OCI-LY3 (cell line): ENCODE data around the gene SH3GL3.

Experiments used
- H2AFZ ChIP-seq: fragments of 200-600, 300-600 bp; shearing (Covaris generic); 2 replicates; pipeline ENCODE4 v1.6.0; 2014; ENCODE audit warnings: antibody characterized with exemption, low read depth, low read length
- H3K27ac ChIP-seq: fragments of 200-600, 300-600 bp; sonication (generic); 2 replicates; pipeline ENCODE4 v1.5.1; 2014; ENCODE audit warnings: mild to moderate bottlenecking, low read length, moderate library complexity, mixed read lengths
- H3K27me3 ChIP-seq: fragments of 200-600, 300-600 bp; sonication (generic); 2 replicates; pipeline ENCODE4 v1.6.1; 2014; ENCODE audit warnings: low read depth, low read length, mixed read lengths
- H3K36me3 ChIP-seq: fragments of 200-600, 300-600 bp; sonication (generic); replicated peaks from 2 replicates; pipeline ENCODE3; 2014; ENCODE audit warnings: low read depth, low read length, mixed read lengths
- H3K4me1 ChIP-seq: fragments of 300-600, 200-600 bp; sonication (generic); 2 replicates; pipeline ENCODE4 v1.6.1; 2014; ENCODE audit warnings: low read length, mixed read lengths
- H3K4me2 ChIP-seq: fragments of 200-600, 300-600 bp; sonication (generic); 2 replicates; pipeline ENCODE4 v1.6.1; 2014; ENCODE audit warnings: low read length, mixed read lengths
- H3K4me3 ChIP-seq: fragments of 300-600, 200-600 bp; sonication (generic); 2 replicates; pipeline ENCODE4 v1.5.1; 2014; ENCODE audit warnings: antibody characterized with exemption, mild to moderate bottlenecking, low read length, moderate library complexity
- H3K79me2 ChIP-seq: fragments of 300-600, 200-600 bp; shearing (Covaris generic); 2 replicates; pipeline ENCODE4 v1.6.1; 2014; ENCODE audit warnings: mild to moderate bottlenecking, low read length, mixed read lengths
- H3K9ac ChIP-seq: fragments of 300-600, 200-600 bp; shearing (Covaris generic); 2 replicates; pipeline ENCODE4 v1.6.0; 2014; ENCODE audit warnings: mild to moderate bottlenecking, low read length, moderate library complexity
- H3K9me3 ChIP-seq: fragments of 200-600, 300-600 bp; shearing (Covaris generic); 2 replicates; pipeline ENCODE4 v1.6.1; 2014; ENCODE audit warnings: low read length, mixed read lengths; ENCODE audit not compliant: insufficient read depth
- H4K20me1 ChIP-seq: fragments of 200-600, 300-600 bp; sonication (generic); 2 replicates; pipeline ENCODE4 v1.6.1; 2016; ENCODE audit warnings: low read length, mixed read lengths; ENCODE audit not compliant: insufficient read depth
- CTCF ChIP-seq: fragments of 200-600, 300-600 bp; sonication (generic); IDR thresholded peaks from 2 replicates; pipeline ENCODE4 v1.5.1; 2014; ENCODE audit warnings: antibody characterized with exemption, low read length, low read depth
- EZH2phosphoT487 ChIP-seq: fragments of 200-600 bp; shearing (Covaris generic); IDR thresholded peaks from 2 replicates; pipeline ENCODE4 v1.6.1; 2018; ENCODE audit warnings: antibody characterized with exemption, mixed run types, low read depth

Gene SH3GL3

GRCh38 chr15:83554558-83554957 is 107.4 kb downstream of the SH3GL3 start:
- Histone ChIP-seq H3K27ac (no peak overlapping the region), H2AFZ (no peak overlapping the region), H3K9ac (no peak overlapping the region), H4K20me1 (no peaks in the 10 kb centered on the region), H3K9me3 (no peaks in the 10 kb centered on the region), H3K4me3 (no peak overlapping the region), H3K79me2 (no peaks in the 10 kb centered on the region), H3K27me3 (peaks cover 34% of the 10 kb centered on the region), H3K4me1 (no peaks in the 10 kb centered on the region), H3K36me3 (no peaks in the 10 kb centered on the region), H3K4me2 (no peak overlapping the region)
- TF ChIP-seq EZH2phosphoT487 (no peak), CTCF (no peak)

- Histone ChIP-seq H4K20me1 (no peaks in the 10 kb centered on the region), H3K27me3 (peaks cover 31% of the 10 kb centered on the region), H3K9ac (no peak overlapping the region), H3K4me2 (no peak overlapping the region), H3K4me3 (no peak overlapping the region), H2AFZ (no peak overlapping the region), H3K4me1 (no peaks in the 10 kb centered on the region), H3K36me3 (no peaks in the 10 kb centered on the region), H3K9me3 (no peaks in the 10 kb centered on the region), H3K27ac (no peak overlapping the region), H3K79me2 (no peaks in the 10 kb centered on the region)
- TF ChIP-seq CTCF (no peak), EZH2phosphoT487 (no peak)
Observed at GRCh38 chr15:83555383-83555782, 108.2 kb downstream of the SH3GL3 start.

GRCh38 chr15:83556068-83556467 is 108.9 kb downstream of the SH3GL3 start:
- no peak overlapping the region for H3K4me3 ChIP-seq
- H3K9me3 ChIP-seq: no peaks in the 10 kb centered on the region
- H3K4me1 ChIP-seq: no peaks in the 10 kb centered on the region
- H3K4me2 ChIP-seq: no peak overlapping the region
- H3K36me3 ChIP-seq: no peaks in the 10 kb centered on the region
- no peak overlapping the region for H3K27ac ChIP-seq
- H3K79me2 ChIP-seq: no peaks in the 10 kb centered on the region
- H2AFZ ChIP-seq: no peak overlapping the region
- peaks cover 30% of the 10 kb centered on the region for H3K27me3 ChIP-seq
- no peaks in the 10 kb centered on the region for H4K20me1 ChIP-seq
- H3K9ac ChIP-seq: no peak overlapping the region
- TF ChIP-seq CTCF (no peak), EZH2phosphoT487 (no peak)

GRCh38 chr15:83556754-83557153 is 109.6 kb downstream of the SH3GL3 start:
- no peaks in the 10 kb centered on the region for H4K20me1 ChIP-seq
- H3K27me3 ChIP-seq: peaks cover 23% of the 10 kb centered on the region
- H3K9ac ChIP-seq: no peak overlapping the region
- H3K4me2 ChIP-seq: no peak overlapping the region
- no peak overlapping the region for H3K4me3 ChIP-seq
- no peaks in the 10 kb centered on the region for H3K4me1 ChIP-seq
- H3K9me3 ChIP-seq: no peaks in the 10 kb centered on the region
- H3K36me3 ChIP-seq: no peaks in the 10 kb centered on the region
- no peak overlapping the region for H3K27ac ChIP-seq
- no peaks in the 10 kb centered on the region for H3K79me2 ChIP-seq
- H2AFZ ChIP-seq: no peak overlapping the region
- TF ChIP-seq CTCF (no peak), EZH2phosphoT487 (no peak)
